GM12878 (cell line): Measurements from ENCODE around the gene SLC39A1. TPM values are rescaled to one million over a fixed set of nuclear protein-coding genes. Genes with fewer than 3 reads are reported as not detected.

Experiments used
- ATAC-seq: fragments of 200-7000 bp; cut with Tn5 transposase; 3 replicates; pipeline ENCODE4 v1.9.1; 2020; ENCODE audit warnings: mild to moderate bottlenecking, moderate library complexity
- BruUV-seq: library from RNA; stranded (reverse); fragments of 400-500 nt; replicated peaks from 2 replicates; lab custom pipeline; 2021; lab: Mats Ljungman, UMichigan
- CTCF ChIA-PET: fragments of 300-600 bp; sonication (Branson Sonifier 250); formaldehyde crosslinking; extraction: SDS; loops from one replicate; lab custom pipeline; 2021; ENCODE audit warnings: inconsistent platforms; lab: Yijun Ruan, JAX
- POLR2A ChIA-PET: fragments of 350-600 bp; formaldehyde crosslinking; extraction: SDS; loops from one replicate; lab custom pipeline; 2021; ENCODE audit warnings: inconsistent platforms; lab: Charles Lee
- RAD21 ChIA-PET: fragments of 300-600 bp; sonication (Branson Sonifier 250); formaldehyde crosslinking; loops from one replicate; lab custom pipeline; 2023; ENCODE audit warnings: antibody characterized with exemption; ENCODE audit not compliant: unreplicated experiment; lab: Charles Lee
- SMC1A ChIA-PET: fragments of 300-600 bp; sonication (Branson Sonifier 250); formaldehyde crosslinking; loops from one replicate; lab custom pipeline; 2023; ENCODE audit not compliant: unreplicated experiment, uncharacterized antibody; lab: Charles Lee
- DNase-seq: peaks from one replicate; pipeline ENCODE4 v3.0.0-alpha.2; 2011; ENCODE audit warnings: low read depth, low spot score
- FAIRE-seq: peaks from 3 replicates; lab custom pipeline; 2011; peaks lifted over from hg19 to GRCh38; lab: Jason Lieb, UNC
- H2AFZ ChIP-seq: 2 replicates; pipeline ENCODE4 v1.6.0; 2011; ENCODE audit warnings: low read depth, low read length, control low read depth; ENCODE audit not compliant: control insufficient read depth
- H3K27ac ChIP-seq: 2 replicates; pipeline ENCODE4 v1.5.1; 2011; ENCODE audit warnings: control low read depth; ENCODE audit not compliant: control insufficient read depth, insufficient read depth
- H3K27me3 ChIP-seq, 2 experiments: replicated peaks in 1 of 2; 2 replicates each; pipeline versions ENCODE4 v1.6.0 to v1.6.1; 2011; ENCODE audit warnings: low read length in 1 of 2; ENCODE audit not compliant: control insufficient read depth in 2 of 2, insufficient read depth in 2 of 2
- H3K36me3 ChIP-seq, 2 experiments: 2 replicates each; pipeline ENCODE4 v1.5.1; 2011; ENCODE audit warnings: low read length in 1 of 2; ENCODE audit not compliant: control insufficient read depth in 2 of 2, insufficient read depth in 2 of 2
- H3K4me1 ChIP-seq: 2 replicates; pipeline ENCODE4 v1.6.1; 2011; ENCODE audit warnings: mild to moderate bottlenecking, low read length, moderate library complexity, mixed read lengths; ENCODE audit not compliant: control insufficient read depth, insufficient read depth
- H3K4me2 ChIP-seq: 2 replicates; pipeline ENCODE4 v1.6.0; 2011; ENCODE audit warnings: control low read depth; ENCODE audit not compliant: control insufficient read depth, insufficient read depth
- H3K4me3 ChIP-seq: fragments of 200-600 bp; sonication (generic); 2 replicates; pipeline ENCODE4 v1.5.1; 2016
- H3K79me2 ChIP-seq: 2 replicates; pipeline ENCODE4 v1.6.0; 2011; ENCODE audit warnings: low read length; ENCODE audit not compliant: control insufficient read depth, insufficient read depth
- H3K9ac ChIP-seq: 2 replicates; pipeline ENCODE4 v1.8.0; 2011; ENCODE audit warnings: low read length, control low read depth, mixed read lengths; ENCODE audit not compliant: control insufficient read depth, insufficient read depth
- H3K9me3 ChIP-seq: replicated peaks from 3 replicates; pipeline ENCODE4 v1.5.1; 2011; ENCODE audit warnings: mild to moderate bottlenecking, low read length; ENCODE audit not compliant: control insufficient read depth, insufficient read depth
- H4K20me1 ChIP-seq: 2 replicates; pipeline ENCODE4 v1.6.0; 2011; ENCODE audit not compliant: control insufficient read depth, insufficient read depth
- CHD4 ChIP-seq: fragments of 200-600 bp; sonication (generic); IDR thresholded peaks from 2 replicates; pipeline ENCODE4 v1.6.1; 2016; ENCODE audit warnings: mild to moderate bottlenecking
- EED ChIP-seq: sonication (generic); IDR thresholded peaks from 2 replicates; pipeline ENCODE4 v1.6.1; 2016; ENCODE audit warnings: antibody characterized with exemption, low read depth
- IKZF2 ChIP-seq, 2 experiments: fragments of 450-650 bp; IDR thresholded peaks; 2 replicates each; pipeline ENCODE4 v1.6.1; 2017; ENCODE audit warnings: mild to moderate bottlenecking in 2 of 2, moderate library complexity in 2 of 2
- JUNB ChIP-seq: IDR thresholded peaks from 2 replicates; pipeline ENCODE4 v1.6.1; 2016; ENCODE audit warnings: antibody characterized with exemption, mild to moderate bottlenecking
- MLLT1 ChIP-seq: fragments of 450-650 bp; IDR thresholded peaks from 2 replicates; pipeline ENCODE4 v1.6.1; 2016; ENCODE audit warnings: mild to moderate bottlenecking
- PAX8 ChIP-seq: fragments of 450-650 bp; IDR thresholded peaks from 2 replicates; pipeline ENCODE4 v1.6.1; 2017; ENCODE audit warnings: mild to moderate bottlenecking, moderate library complexity
- RUNX3 ChIP-seq: IDR thresholded peaks from 2 replicates; pipeline ENCODE4 v1.6.1; 2012; ENCODE audit warnings: low read length, inconsistent platforms
- SIX5 ChIP-seq: IDR thresholded peaks from 2 replicates; pipeline ENCODE4 v1.6.1; 2011; ENCODE audit warnings: mild to moderate bottlenecking, low read depth, low read length, moderate library complexity; ENCODE audit not compliant: severe bottlenecking
- YY1 ChIP-seq: IDR thresholded peaks from 2 replicates; pipeline ENCODE4 v1.6.1; 2011; ENCODE audit warnings: low read depth, mild to moderate bottlenecking, low read length
- ZBED1 ChIP-seq: IDR thresholded peaks from 2 replicates; pipeline ENCODE4 v1.6.1; 2016; ENCODE audit warnings: borderline replicate concordance
- WGBS: methylation state at CpG from one replicate; pipeline ENCODE4 v1.1.6; 2016; ENCODE audit warnings: low lambda C conversion rate; ENCODE audit not compliant: insufficient replicate concordance, insufficient coverage; ENCODE audit errors: missing lambda C conversion rate; 5-methylcytosine and 5-hydroxymethylcytosine counted together
- in situ Hi-C: fragments of 300-500 bp; cut with MboI; formaldehyde crosslinking; loops from 9 replicates; pipeline ENCODE4 v1.14.3; 2018; ENCODE audit warnings: mixed read lengths
- intact Hi-C: fragments of 100-400 bp; cut with micrococcal nuclease; formaldehyde crosslinking; loops from one replicate; pipeline ENCODE4 v1.14.2; 2022; ENCODE audit not compliant: unreplicated experiment
- polyA plus RNA-seq, 11 experiments: library from polyadenylated mRNA; depleted of rRNA in 4 of 11; unstranded in 6 of 11; stranded (reverse) in 5 of 11; fragments of >200 nt; fragmentation: Nextera tagmentation in 4 of 11; fragmentation: Illumina TruSeq in 1 of 11; extraction: Ambion mirVana in 4 of 11; extraction: Trizol in 1 of 11; gene quantifications; 1 replicate in 1 of 11; 2 replicates in 10 of 11; pipeline versions ENCODE4 v1.2.1 to v1.2.3, GENCODE V29; 2011 to 2016; ENCODE audit warnings: inconsistent platforms in 2 of 11, missing spikeins in 2 of 11, low read depth in 1 of 11
- total RNA-seq, 4 experiments: library from RNA; depleted of rRNA in 3 of 4; stranded (reverse); fragments of >200 nt in 3 of 4; fragmentation: Illumina TruSeq in 1 of 4; extraction: Trizol in 1 of 4; gene quantifications; 2 replicates each; pipeline versions ENCODE4 v1.2.1 to v1.2.3, GENCODE V29; 2013 to 2021

Gene SLC39A1
- total and polyA plus RNA-seq, 10 of the 15 experiments (the other 5 are each of a cell fraction or from before 2014, with no cell fraction given) = 8.8 to 98.6 (median 72.4) TPM

GRCh38 chr1:153985941-153986761 lies 22.8 kb upstream of the SLC39A1 start, which contains the start of gene RAB13 (continued):
- TF ChIP-seq ZBED1 = no peak
- TF ChIP-seq YY1 = 0 out of 2 replicates have a peak, but pooled peaks have one; percentile 14
- TF ChIP-seq CHD4 = no peak

DNA sequence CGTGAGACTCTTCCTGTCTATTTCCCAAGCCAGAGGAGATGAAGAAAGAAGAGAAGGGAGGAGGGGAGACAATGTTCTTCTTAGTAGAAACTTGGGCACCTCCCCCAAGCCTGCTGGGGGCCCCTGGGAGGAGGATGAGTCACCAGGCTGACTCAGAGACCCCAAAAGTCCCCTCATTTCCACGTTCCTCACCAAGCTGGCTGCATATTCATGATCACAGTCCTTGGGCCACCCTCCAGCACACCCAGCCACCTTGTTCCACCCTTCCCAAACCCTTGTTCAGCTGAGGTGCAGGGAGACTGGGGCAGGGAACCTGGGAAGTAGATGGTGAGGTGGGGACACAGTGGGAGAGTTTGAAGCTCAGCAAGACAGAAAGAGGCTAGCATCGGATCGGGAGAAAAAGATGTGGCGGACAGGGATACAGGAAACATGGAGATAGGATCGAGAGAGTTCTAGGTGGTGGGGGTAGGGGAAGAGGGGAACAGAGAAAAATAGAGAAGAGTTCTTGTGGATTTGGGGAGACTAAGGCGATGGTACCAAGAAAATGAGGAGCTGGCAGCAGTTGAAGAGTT lies 22.1 kb upstream of the SLC39A1 start:
- in situ Hi-C loops = loop anchor here (5.0 to 10.0 kb wide), 2 partner anchors 191 to 308 kb away; partner anchors contain the start of gene NPR1
- H3K9ac ChIP-seq = peak overlapping the region; percentile 51
- intact Hi-C loops = no loop called here

More for the DNA sequence above, 22.1 kb upstream of the SLC39A1 start:
- SMC1A ChIA-PET = interaction anchor here (0.7 to 5.2 kb wide), 23 partner anchors 7 to 316 kb away, joined by 3 to 46 read pairs (median 6); partner anchors contain the start of genes CREB3L4, DENND4B, GATAD2B and JTB
- no TSS peak for BruUV-seq
- no peak overlapping the region for H3K27ac ChIP-seq
- peak; percentile 22 for ATAC-seq
- no peaks in the 10 kb centered on the region for H3K36me3 ChIP-seq
- H2AFZ ChIP-seq = peak overlapping the region; percentile 89
- CTCF ChIA-PET = interaction anchor here (0.7 to 6.6 kb wide), 18 partner anchors 10 to 413 kb away, joined by 3 to 85 read pairs (median 8); partner anchors contain the start of genes CREB3L4, DENND4B, NPR1 and SLC39A1
- no peaks in the 10 kb centered on the region for H3K27me3 ChIP-seq
- DNase-seq = no peak
- WGBS = 41% methylated on average over 7 of the region's 7 CpGs
- H3K4me1 ChIP-seq = peaks cover 5% of the 10 kb centered on the region
- no peaks in the 10 kb centered on the region for H4K20me1 ChIP-seq
- FAIRE-seq = no peak
- no peaks in the 10 kb centered on the region for H3K9me3 ChIP-seq
- RAD21 ChIA-PET = interaction anchor here (0.7 to 5.7 kb wide), 15 partner anchors 8 to 413 kb away, joined by 3 to 42 read pairs (median 7); partner anchors contain the start of genes CREB3L4, DENND4B, GATAD2B and JTB
- H3K4me3 ChIP-seq = peak overlapping the region; percentile 80; the same call in 1 of the 2 replicates
- peak overlapping the region; percentile 51 for H3K4me2 ChIP-seq
- POLR2A ChIA-PET = interaction anchor here (0.5 to 2.7 kb wide), 9 partner anchors 8 to 414 kb away, joined by 3 to 21 read pairs (median 6); partner anchors contain the start of genes CREB3L4, GATAD2B, JTB and SLC39A1
- no peaks in the 10 kb centered on the region for H3K79me2 ChIP-seq
- peak; percentile 72 for TF ChIP-seq JUNB
- TF ChIP-seq PAX8 = no peak
- TF ChIP-seq IKZF2 (IDR thresholded peaks at IDR 0.05) = peak in 1 of 2 experiments; percentile 40; a peak in 1 of 4 replicates
- TF ChIP-seq EED = peak; percentile 4; the same call in 1 of the 2 replicates
- TF ChIP-seq RUNX3 = 0 out of 2 replicates have a peak, but pooled peaks have one; percentile 10
- no peak for TF ChIP-seq SIX5
- 0 out of 2 replicates have a peak, but pooled peaks have one; percentile 58 for TF ChIP-seq MLLT1
